HepG2 (cell line): ENCODE results near the gene MED13. TPM values are rescaled to one million over a fixed set of nuclear protein-coding genes. Genes with fewer than 3 reads are reported as not detected.

Experiments used
- ATAC-seq: fragments of 200-7000 bp; cut with Tn5 transposase; 3 replicates; pipeline ENCODE4 v1.9.1; 2020; ENCODE audit warnings: mild to moderate bottlenecking, moderate library complexity
- BruUV-seq: library from RNA; stranded (reverse); fragments of 400-500 nt; replicated peaks from 2 replicates; lab custom pipeline; 2021; lab: Mats Ljungman, UMichigan
- CTCF ChIA-PET: fragments of 300-600 bp; formaldehyde crosslinking; extraction: SDS; loops from one replicate; lab custom pipeline; 2021; ENCODE audit warnings: low total read pairs, inconsistent platforms, low intra/inter-chr PET ratio; lab: Yijun Ruan, JAX
- POLR2A ChIA-PET: fragments of 350-600 bp; sonication (Branson Sonifier 250); formaldehyde crosslinking; loops from one replicate; lab custom pipeline; 2020; ENCODE audit warnings: antibody characterized with exemption, inconsistent platforms; lab: Yijun Ruan, JAX
- DNase-seq: peaks from one replicate; pipeline ENCODE4 v3.0.0-alpha.2; 2015; ENCODE audit warnings: low spot score
- FAIRE-seq: peaks from 3 replicates; lab custom pipeline; 2011; peaks lifted over from hg19 to GRCh38; lab: Jason Lieb, UNC
- H2AFZ ChIP-seq: one replicate; pipeline ENCODE4 v1.6.1; 2011; ENCODE audit warnings: low read length, inconsistent platforms
- H3K27ac ChIP-seq: fragments of 300-600 bp; 3 replicates; pipeline ENCODE4 v1.8.0; 2011; ENCODE audit warnings: mixed run types, mild to moderate bottlenecking, mixed read lengths, low read length, inconsistent platforms; ENCODE audit not compliant: insufficient read depth; ENCODE audit errors: extremely low read length
- H3K27me3 ChIP-seq, 2 experiments: fragments of 200-600 bp in 1 of 2; 2 replicates in 1 of 2; 3 replicates in 1 of 2; pipeline versions ENCODE4 v1.6.0 to v1.8.0; 2011; ENCODE audit warnings: low read length in 2 of 2, mild to moderate bottlenecking in 2 of 2, moderate library complexity in 2 of 2, inconsistent platforms in 1 of 2; ENCODE audit not compliant: insufficient read depth in 2 of 2, control insufficient read depth in 1 of 2
- H3K36me3 ChIP-seq, 2 experiments: fragments of 200-600 bp in 1 of 2; replicated peaks in 1 of 2; 2 replicates in 1 of 2; 3 replicates in 1 of 2; pipeline versions ENCODE4 v1.5.1 to v1.8.0; 2011; ENCODE audit warnings: low read length in 2 of 2, inconsistent platforms in 1 of 2; ENCODE audit not compliant: insufficient read depth in 2 of 2, control insufficient read depth in 1 of 2
- H3K4me1 ChIP-seq: 2 replicates; pipeline ENCODE4 v1.5.1; 2012; ENCODE audit warnings: low read length, inconsistent platforms; ENCODE audit not compliant: insufficient read depth
- H3K4me2 ChIP-seq: 2 replicates; pipeline ENCODE4 v1.6.0; 2011; ENCODE audit warnings: low read depth, low read length, inconsistent platforms
- H3K4me3 ChIP-seq, 3 experiments: fragments of 200-600 bp in 1 of 3; sonication (generic), shearing (Covaris generic) in 1 of 3; replicated peaks in 1 of 3; 2 replicates each; pipeline ENCODE4 v1.5.1; 2011 to 2016; ENCODE audit warnings: low read length in 3 of 3, inconsistent platforms in 2 of 3, low read depth in 2 of 3, mild to moderate bottlenecking in 2 of 3, control low read depth in 1 of 3, mixed read lengths in 1 of 3; ENCODE audit not compliant: insufficient read depth in 1 of 3
- H3K79me2 ChIP-seq: one replicate; pipeline ENCODE4 v1.6.1; 2011; ENCODE audit warnings: low read length, inconsistent platforms; ENCODE audit not compliant: insufficient read depth
- H3K9ac ChIP-seq: 2 replicates; pipeline ENCODE4 v1.6.0; 2011; ENCODE audit warnings: mild to moderate bottlenecking, low read depth, low read length, inconsistent platforms; ENCODE audit not compliant: insufficient read depth
- H3K9me3 ChIP-seq: 2 replicates; pipeline ENCODE4 v1.5.1; 2012; ENCODE audit warnings: mild to moderate bottlenecking, low read length
- H4K20me1 ChIP-seq: 2 replicates; pipeline ENCODE4 v1.6.0; 2011; ENCODE audit warnings: inconsistent platforms, mild to moderate bottlenecking, low read length, moderate library complexity; ENCODE audit not compliant: insufficient read depth
- CCAR2 ChIP-seq: fragments of 200-400 bp; formaldehyde crosslinking; optimal IDR thresholded peaks from 2 replicates; pipeline ENCODE3; 2018; ENCODE audit warnings: low read depth, mild to moderate bottlenecking, low read length, moderate library complexity
- CEBPB ChIP-seq: IDR thresholded peaks from 2 replicates; pipeline ENCODE4 v1.6.1; 2011; ENCODE audit warnings: low read depth, low read length, improper control_type of control experiment, borderline replicate concordance
- REST ChIP-seq, 2 experiments: IDR thresholded peaks; 2 replicates each; pipeline ENCODE4 v1.6.1; 2011 to 2012; ENCODE audit warnings: low read length in 2 of 2, borderline replicate concordance in 1 of 2, low read depth in 1 of 2, mild to moderate bottlenecking in 1 of 2, moderate library complexity in 1 of 2
- ZNF484 ChIP-seq: sonication (generic); formaldehyde crosslinking; IDR thresholded peaks from 2 replicates; pipeline ENCODE4 v1.5.1; 2020; ENCODE audit warnings: mild to moderate bottlenecking, low read depth, missing genetic modification reagents, borderline replicate concordance
- WGBS: methylation state at CpG from one replicate; pipeline ENCODE4 v1.1.6; 2017; ENCODE audit warnings: low lambda C conversion rate; 5-methylcytosine and 5-hydroxymethylcytosine counted together
- in situ Hi-C: cut with HindIII; loops from 2 replicates; pipeline ENCODE4 v1.10.0; 2017; ENCODE audit warnings: low pct_unique_long_range_greater_than_20kb; ENCODE audit not compliant: extremely low pct_ligation_motif_present
- intact Hi-C: fragments of 100-400 bp; cut with micrococcal nuclease; formaldehyde crosslinking; loops from one replicate; pipeline ENCODE4 v1.10.0; 2022; ENCODE audit not compliant: unreplicated experiment
- polyA plus RNA-seq, 8 experiments: library from polyadenylated mRNA; depleted of rRNA in 3 of 8; stranded (reverse) in 7 of 8; unstranded in 1 of 8; fragments of >200 nt; fragmentation: Illumina TruSeq in 4 of 8; extraction: Trizol in 4 of 8; gene quantifications; 2 replicates each; pipeline versions ENCODE4 v1.2.1 to v1.2.3, GENCODE V29; 2011 to 2016; ENCODE audit warnings: low read depth in 4 of 8, missing spikeins in 1 of 8, mixed read lengths in 1 of 8; ENCODE audit not compliant: insufficient read depth in 1 of 8
- total RNA-seq, 5 experiments: library from RNA; depleted of rRNA; stranded (reverse); fragments of >200 nt; fragmentation: Illumina TruSeq; extraction: Trizol; gene quantifications; 2 replicates each; pipeline ENCODE4 v1.2.3, GENCODE V29; 2016; ENCODE audit warnings: low read depth in 1 of 5

MED13 gene
- total and polyA plus RNA-seq, 2 of the 13 experiments (the other 11 are each of a cell fraction or from before 2014, with no cell fraction given): 27.4 to 69.1 TPM

- TF ChIP-seq REST (IDR thresholded peaks at IDR 0.05; ENCODE audit: borderline replicate concordance in 1 of 2, low read depth in 1 of 2, low read length in 2 of 2): no peak
These were observed 10.3 kb upstream of the MED13 start (continued) for GRCh38 chr17:62075308-62075815.

GRCh38 chr17:62073993-62074392, 8.9 kb upstream of the MED13 start:
- CTCF ChIA-PET: no interaction called here
- FAIRE-seq: no peak
- in situ Hi-C loops: no loop called here
- TF ChIP-seq ZNF484 (CRISPR knock-in tag) (no peak), CEBPB (peak; percentile 63; the same call in 1 of the 2 replicates), CCAR2 (no peak)
- TF ChIP-seq, all 625 proteins: peak for 1
- Histone ChIP-seq H3K27me3 (no peaks in the 10 kb centered on the region), H3K36me3 (no peaks in the 10 kb centered on the region), H4K20me1 (no peaks in the 10 kb centered on the region), H3K9ac (no peak overlapping the region), H3K79me2 (no peaks in the 10 kb centered on the region), H3K27ac (no peak overlapping the region), H3K4me1 (peaks cover 41% of the 10 kb centered on the region), H3K4me3 (no peak overlapping the region), H2AFZ (no peak overlapping the region), H3K9me3 (no peaks in the 10 kb centered on the region), H3K4me2 (no peak overlapping the region)
- intact Hi-C loops: no loop called here
- BruUV-seq: no TSS peak
- WGBS: 76% methylated on average over 2 of the region's 2 CpGs
- ATAC-seq: no peak
- POLR2A ChIA-PET: no interaction called here
- DNase-seq: no peak
